OCI-LY7 (cell line): ENCODE data around the gene TGM5. TPM values are rescaled to one million over a fixed set of nuclear protein-coding genes. Genes with fewer than 3 reads are reported as not detected.
"Not testable (repeated sequence)": the region's sequence is repeated elsewhere in the genome, so short reads cannot be mapped to it uniquely, and the experiment has no call there.

Experiments used
- BruUV-seq: library from RNA; stranded (reverse); fragments of 400-500 nt; replicated peaks from 2 replicates; lab custom pipeline; 2021; lab: Mats Ljungman, UMichigan
- CTCF ChIA-PET: fragments of 300-600 bp; sonication (Branson Sonifier 250); formaldehyde crosslinking; loops from one replicate; lab custom pipeline; 2022; ENCODE audit warnings: antibody characterized with exemption; ENCODE audit not compliant: unreplicated experiment; lab: Charles Lee
- POLR2A ChIA-PET: fragments of 300-600 bp; sonication (Branson Sonifier 250); formaldehyde crosslinking; loops from one replicate; lab custom pipeline; 2022; ENCODE audit warnings: antibody characterized with exemption; lab: Charles Lee
- DNase-seq: peaks from one replicate; pipeline ENCODE4 v3.0.0-alpha.2; 2015; ENCODE audit warnings: low spot score
- H2AFZ ChIP-seq: fragments of 200-600 bp; sonication (generic), shearing (Covaris generic); 2 replicates; pipeline ENCODE4 v1.6.1; 2014; ENCODE audit warnings: mild to moderate bottlenecking, antibody characterized with exemption, low read length, moderate library complexity
- H3K27ac ChIP-seq: fragments of 200-600 bp; sonication (generic); 2 replicates; pipeline ENCODE4 v1.5.1; 2014; ENCODE audit warnings: mixed run types, low read depth, mild to moderate bottlenecking, moderate library complexity, low read length, inconsistent platforms; ENCODE audit not compliant: poor library complexity, severe bottlenecking
- H3K36me3 ChIP-seq: fragments of 200-600 bp; sonication (generic); 2 replicates; pipeline ENCODE4 v1.6.1; 2014; ENCODE audit warnings: mild to moderate bottlenecking, antibody characterized with exemption, low read length, moderate library complexity, mixed read lengths; ENCODE audit not compliant: insufficient read depth
- H3K4me1 ChIP-seq: fragments of 200-600 bp; sonication (generic); 2 replicates; pipeline ENCODE4 v1.5.1; 2014; ENCODE audit warnings: mild to moderate bottlenecking, low read length; ENCODE audit not compliant: insufficient read depth, poor library complexity, severe bottlenecking
- H3K4me2 ChIP-seq: fragments of 200-600 bp; sonication (generic); 2 replicates; pipeline ENCODE4 v1.6.1; 2014; ENCODE audit warnings: mild to moderate bottlenecking, low read length
- H3K4me3 ChIP-seq: fragments of 200-600 bp; sonication (generic); 2 replicates; pipeline ENCODE4 v1.5.1; 2014; ENCODE audit warnings: mild to moderate bottlenecking, low read depth, low read length; ENCODE audit not compliant: poor library complexity, severe bottlenecking
- H3K79me2 ChIP-seq: fragments of 200-600 bp; sonication (generic); 2 replicates; pipeline ENCODE4 v1.6.1; 2016; ENCODE audit warnings: low read depth, mild to moderate bottlenecking, low read length, moderate library complexity, mixed read lengths; ENCODE audit not compliant: insufficient read depth
- H3K9me2 ChIP-seq: fragments of 200-600 bp; sonication (generic); 2 replicates; pipeline ENCODE4 v1.6.1; 2016; ENCODE audit warnings: mild to moderate bottlenecking, low read length, mixed read lengths; ENCODE audit not compliant: insufficient read depth
- H3K9me3 ChIP-seq: fragments of 200-600 bp; sonication (generic); 2 replicates; pipeline ENCODE4 v1.6.1; 2014; ENCODE audit warnings: mild to moderate bottlenecking, mixed run types, low read length, mixed read lengths
- H4K20me1 ChIP-seq: fragments of 200-600 bp; sonication (generic); 2 replicates; pipeline ENCODE4 v1.6.1; 2014; ENCODE audit warnings: mild to moderate bottlenecking, antibody characterized with exemption, low read length, moderate library complexity, mixed read lengths; ENCODE audit not compliant: insufficient read depth
- EZH2phosphoT487 ChIP-seq: fragments of 200-600 bp; sonication (generic); IDR thresholded peaks from 2 replicates; pipeline ENCODE4 v1.6.1; 2018; ENCODE audit warnings: low read depth, borderline replicate concordance, mild to moderate bottlenecking, mixed run types, antibody characterized with exemption, low read length, moderate library complexity, mixed read lengths
- intact Hi-C: fragments of 100-400 bp; cut with micrococcal nuclease; formaldehyde crosslinking; loops from one replicate; pipeline ENCODE4 v1.10.0; 2022; ENCODE audit not compliant: unreplicated experiment
- total RNA-seq, 2 experiments: library from RNA; depleted of rRNA in 1 of 2; stranded (reverse); fragments of >200 nt in 1 of 2; shearing (Covaris generic) in 1 of 2; gene quantifications; 2 replicates each; pipeline ENCODE4 v1.2.3, GENCODE V29; 2014 to 2022
- TF ChIP-seq, protein P1 (sequence below): fragments of 200-600 bp; sonication (generic); conservative IDR thresholded peaks from 2 replicates; pipeline ENCODE4 v1.5.1; 2014; ENCODE audit warnings: mild to moderate bottlenecking, antibody characterized with exemption, low read length, moderate library complexity, mixed read lengths

TGM5 gene
- total RNA-seq, 2 experiments from 2014 or later, result not detected

DNA sequence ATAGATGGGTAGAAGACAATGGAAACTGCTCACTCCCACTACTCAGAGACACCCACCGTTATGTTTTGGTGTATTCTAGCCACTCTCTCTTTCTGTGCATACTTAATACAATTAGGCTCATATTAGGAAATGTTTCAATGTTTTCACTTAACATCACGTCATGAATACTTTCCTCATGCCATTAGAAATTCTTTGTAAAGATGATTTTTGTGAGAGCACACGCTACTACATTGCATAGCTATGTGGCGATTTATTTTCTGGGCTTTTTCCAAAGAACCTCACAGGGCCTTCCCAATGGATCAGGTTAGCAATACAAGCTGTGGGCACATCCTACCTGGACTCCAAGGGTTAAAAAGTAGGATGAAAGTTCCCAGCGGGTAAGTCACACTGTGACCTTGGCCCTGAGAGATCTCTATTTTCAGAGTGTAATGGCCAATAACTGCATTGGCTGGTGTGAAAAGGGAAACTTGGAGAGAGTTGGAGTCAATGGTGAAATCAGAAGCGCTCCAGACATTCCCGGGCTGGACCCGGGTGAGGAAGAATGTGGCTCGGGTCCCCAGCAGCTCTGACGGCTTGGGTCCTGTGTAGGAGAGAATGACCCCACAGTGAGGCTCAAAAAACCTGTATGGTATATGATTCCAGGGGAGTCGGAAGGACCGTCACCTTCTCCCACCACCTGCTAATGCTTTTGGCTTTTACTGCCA lies 25.8 kb upstream of the TGM5 start:
- H3K36me3 ChIP-seq, result no peaks in the 10 kb centered on the region
- H2AFZ ChIP-seq, result no peak overlapping the region
- ChIA-PET CTCF (no interaction called here), POLR2A (no interaction called here)
- intact Hi-C loops, result no loop called here
- no peaks in the 10 kb centered on the region for H3K79me2 ChIP-seq
- TF ChIP-seq EZH2phosphoT487, result no peak
- TF ChIP-seq, protein P1, sequence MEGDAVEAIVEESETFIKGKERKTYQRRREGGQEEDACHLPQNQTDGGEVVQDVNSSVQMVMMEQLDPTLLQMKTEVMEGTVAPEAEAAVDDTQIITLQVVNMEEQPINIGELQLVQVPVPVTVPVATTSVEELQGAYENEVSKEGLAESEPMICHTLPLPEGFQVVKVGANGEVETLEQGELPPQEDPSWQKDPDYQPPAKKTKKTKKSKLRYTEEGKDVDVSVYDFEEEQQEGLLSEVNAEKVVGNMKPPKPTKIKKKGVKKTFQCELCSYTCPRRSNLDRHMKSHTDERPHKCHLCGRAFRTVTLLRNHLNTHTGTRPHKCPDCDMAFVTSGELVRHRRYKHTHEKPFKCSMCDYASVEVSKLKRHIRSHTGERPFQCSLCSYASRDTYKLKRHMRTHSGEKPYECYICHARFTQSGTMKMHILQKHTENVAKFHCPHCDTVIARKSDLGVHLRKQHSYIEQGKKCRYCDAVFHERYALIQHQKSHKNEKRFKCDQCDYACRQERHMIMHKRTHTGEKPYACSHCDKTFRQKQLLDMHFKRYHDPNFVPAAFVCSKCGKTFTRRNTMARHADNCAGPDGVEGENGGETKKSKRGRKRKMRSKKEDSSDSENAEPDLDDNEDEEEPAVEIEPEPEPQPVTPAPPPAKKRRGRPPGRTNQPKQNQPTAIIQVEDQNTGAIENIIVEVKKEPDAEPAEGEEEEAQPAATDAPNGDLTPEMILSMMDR, result no peak
- no peak overlapping the region for H3K4me2 ChIP-seq
- H3K9me2 ChIP-seq, result no peaks in the 10 kb centered on the region
- H3K4me3 ChIP-seq, result no peak overlapping the region
- H3K9me3 ChIP-seq, result no peaks in the 10 kb centered on the region
- DNase-seq, result no peak
- no TSS peak for BruUV-seq
- no peaks in the 10 kb centered on the region for H4K20me1 ChIP-seq
- H3K27ac ChIP-seq, result no peak overlapping the region
- no peaks in the 10 kb centered on the region for H3K4me1 ChIP-seq

DNA sequence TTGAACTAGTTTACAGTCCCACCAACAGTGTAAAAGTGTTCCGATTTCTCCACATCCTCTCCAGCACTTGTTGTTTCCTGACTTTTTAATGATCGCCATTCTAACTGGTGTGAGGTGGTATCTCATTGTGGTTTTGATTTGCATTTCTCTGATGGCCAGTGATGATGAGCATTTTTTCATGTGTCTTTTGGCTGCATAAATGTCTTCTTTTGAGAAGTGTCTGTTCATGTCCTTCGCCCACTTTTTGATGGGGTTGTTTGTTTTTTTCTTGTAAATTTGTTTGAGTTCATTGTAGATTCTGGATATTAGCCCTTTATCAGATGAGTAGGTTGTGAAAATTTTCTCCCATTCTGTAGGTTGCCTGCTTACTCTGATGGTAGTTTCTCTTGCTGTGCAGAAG lies 22.9 kb upstream of the TGM5 start:
- H3K27ac ChIP-seq, POLR2A ChIA-PET, H3K36me3 ChIP-seq, H3K9me3 ChIP-seq, H3K4me3 ChIP-seq, H3K4me1 ChIP-seq, CTCF ChIA-PET, H3K79me2 ChIP-seq, H3K4me2 ChIP-seq, H3K9me2 ChIP-seq, BruUV-seq, DNase-seq, H2AFZ ChIP-seq, H4K20me1 ChIP-seq: not testable (repeated sequence)
- intact Hi-C loops, result loop anchor here (5.0 kb wide), 1 partner anchor 582 kb away; no protein-coding TSS in a partner anchor

- H3K79me2 ChIP-seq, result no peaks in the 10 kb centered on the region
Observed at GRCh38 chr15:43287254-43287653, 20.5 kb upstream of the TGM5 start.

More at GRCh38 chr15:43287254-43287653, 20.5 kb upstream of the TGM5 start:
- POLR2A ChIA-PET, result no interaction called here
- no peak for DNase-seq
- CTCF ChIA-PET, result interaction anchor here (1.0 kb wide), 1 partner anchor 62 kb away, joined by 3 read pairs; no protein-coding TSS in a partner anchor
- H3K4me3 ChIP-seq, result no peak overlapping the region
- no TSS peak for BruUV-seq
- H3K4me1 ChIP-seq, result no peaks in the 10 kb centered on the region
- H2AFZ ChIP-seq, result no peak overlapping the region
- H3K36me3 ChIP-seq, result no peaks in the 10 kb centered on the region
- H3K9me2 ChIP-seq, result no peaks in the 10 kb centered on the region
- no peak overlapping the region for H3K27ac ChIP-seq
- H4K20me1 ChIP-seq, result no peaks in the 10 kb centered on the region
- intact Hi-C loops, result loop anchor here (5.0 kb wide), 1 partner anchor 580 kb away; no protein-coding TSS in a partner anchor
- H3K4me2 ChIP-seq, result no peak overlapping the region
- no peak for TF ChIP-seq EZH2phosphoT487
- no peaks in the 10 kb centered on the region for H3K9me3 ChIP-seq
